Measurements from ENCODE around the gene SH2D3C. TPM values are rescaled to one million over a fixed set of nuclear protein-coding genes. Genes with fewer than 3 reads are reported as not detected.

Gene SH2D3C
- total and polyA plus RNA-seq, 9 donors = 1.9 to 17.0 (median 4.6) TPM

DNA sequence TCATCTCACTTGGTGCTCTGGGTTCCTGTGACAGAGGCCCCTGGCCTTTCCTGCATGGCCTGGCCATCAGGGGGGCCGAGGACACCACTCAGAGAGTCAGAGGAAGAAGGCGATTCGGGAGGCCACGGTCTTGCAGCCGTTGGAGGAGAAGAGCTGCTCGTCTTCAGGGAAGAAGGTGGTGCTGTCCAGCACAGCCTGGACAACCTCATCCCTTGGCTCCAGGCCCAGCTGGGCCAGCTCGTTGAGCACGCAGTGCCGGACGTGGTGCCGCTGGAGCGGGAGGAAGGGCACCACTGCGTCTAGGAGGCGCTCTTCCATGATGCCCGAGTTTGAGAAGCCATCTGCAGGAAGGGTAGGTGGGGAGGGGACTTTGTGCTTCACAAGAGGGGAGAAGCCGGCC is 46.5 kb downstream of the SH2D3C start:
- Histone ChIP-seq H3K4me1 (ENCODE audit: insufficient read depth) (peaks cover 6% of the 10 kb centered on the region), H3K9me3 (no peaks in the 10 kb centered on the region), H3K4me3 (no peak overlapping the region), H3K27ac (no peak overlapping the region), H3K27me3 (no peaks in the 10 kb centered on the region), H3K36me3 (no peaks in the 10 kb centered on the region)
- DNase-seq = no peak
- intact Hi-C loops (cut with DNase I) = loop anchor here (2.0 to 5.0 kb wide), 3 partner anchors 140 to 145 kb away; no protein-coding TSS in a partner anchor
- TF ChIP-seq CTCF (IDR thresholded peaks at IDR 0.05) (no peak), EP300 (IDR thresholded peaks at IDR 0.05) (no peak), POLR2A (IDR thresholded peaks at IDR 0.05) (no peak)
- 58 to 70% (median 64%) methylated on average over 13 to 16 of the region's 16 CpGs for WGBS, 3 donors

GRCh38 chr9:127730799-127731410 is 47.6 kb downstream of the SH2D3C start:
- no peak overlapping the region for H3K27ac ChIP-seq
- no peaks in the 10 kb centered on the region for H3K36me3 ChIP-seq
- H3K4me3 ChIP-seq = no peak overlapping the region
- 65 to 80% (median 73%) methylated on average over 9 of the region's 9 CpGs for WGBS, 3 donors
- no peak for DNase-seq
- no peaks in the 10 kb centered on the region for H3K9me3 ChIP-seq
- H3K27me3 ChIP-seq = no peaks in the 10 kb centered on the region
- H3K4me1 ChIP-seq (ENCODE audit: insufficient read depth) = peaks cover 6% of the 10 kb centered on the region
- intact Hi-C loops (cut with DNase I) = loop anchor here in 3 of 4 donors (5.0 kb wide), 2 partner anchors 139 to 144 kb away; no protein-coding TSS in a partner anchor
- TF ChIP-seq CTCF (IDR thresholded peaks at IDR 0.05) = no peak
- no peak for TF ChIP-seq POLR2A (IDR thresholded peaks at IDR 0.05)
- TF ChIP-seq EP300 (IDR thresholded peaks at IDR 0.05) = no peak

DNA sequence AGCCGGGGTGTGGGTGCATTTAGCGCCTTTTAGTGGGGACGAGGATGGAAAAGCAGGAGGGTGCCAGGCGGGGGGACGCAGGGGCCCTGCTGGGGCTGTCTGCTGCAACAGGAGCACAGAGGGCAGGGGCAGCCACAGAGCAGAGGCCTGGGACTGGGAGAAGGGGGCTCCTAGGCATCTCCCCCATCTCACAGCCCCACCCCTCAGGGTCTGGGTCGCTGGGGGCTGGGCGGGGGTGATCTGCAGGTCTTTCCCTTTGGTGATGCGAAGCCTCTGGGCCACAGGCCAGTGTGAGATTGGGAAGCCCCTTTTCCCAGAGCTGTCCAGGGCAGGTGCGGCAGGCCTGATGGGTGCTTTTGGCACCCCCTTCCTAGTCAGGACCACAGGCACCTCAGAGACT is 48.2 kb downstream of the SH2D3C start:
- intact Hi-C loops (cut with DNase I) = loop anchor here in 3 of 4 donors (5.0 kb wide), 2 partner anchors 138 to 143 kb away; no protein-coding TSS in a partner anchor
- 86 to 88% (median 88%) methylated on average over 9 of the region's 9 CpGs for WGBS, 3 donors

GRCh38 chr9:127729522-127730256 is 48.8 kb downstream of the SH2D3C start:
- TF ChIP-seq POLR2A (IDR thresholded peaks at IDR 0.05) (no peak), CTCF (IDR thresholded peaks at IDR 0.05) (no peak), EP300 (IDR thresholded peaks at IDR 0.05) (no peak)
- H3K9me3 ChIP-seq = no peaks in the 10 kb centered on the region
- DNase-seq = no peak
- intact Hi-C loops (cut with DNase I) = loop anchor here (5.0 to 10.0 kb wide), 4 partner anchors 137 to 225 kb away; no protein-coding TSS in a partner anchor
- no peak overlapping the region for H3K27ac ChIP-seq
- H3K27me3 ChIP-seq = no peaks in the 10 kb centered on the region
- H3K4me1 ChIP-seq (ENCODE audit: insufficient read depth) = peaks cover 6% of the 10 kb centered on the region
- no peaks in the 10 kb centered on the region for H3K36me3 ChIP-seq
- H3K4me3 ChIP-seq = no peak overlapping the region
- 88 to 92% (median 90%) methylated on average over 16 to 18 of the region's 18 CpGs for WGBS, 3 donors

More for the DNA sequence above, 48.2 kb downstream of the SH2D3C start:
- no peak overlapping the region for H3K4me3 ChIP-seq
- no peak for DNase-seq
- no peaks in the 10 kb centered on the region for H3K9me3 ChIP-seq
- TF ChIP-seq CTCF (IDR thresholded peaks at IDR 0.05) (no peak), POLR2A (IDR thresholded peaks at IDR 0.05) (no peak), EP300 (IDR thresholded peaks at IDR 0.05) (no peak)
- no peaks in the 10 kb centered on the region for H3K36me3 ChIP-seq
- no peaks in the 10 kb centered on the region for H3K27me3 ChIP-seq
- no peak overlapping the region for H3K27ac ChIP-seq
- peaks cover 6% of the 10 kb centered on the region for H3K4me1 ChIP-seq (ENCODE audit: insufficient read depth)
